ENCODE data around the gene MS4A6A. TPM values are rescaled to one million over a fixed set of nuclear protein-coding genes. Genes with fewer than 3 reads are reported as not detected.

Gene MS4A6A
- total RNA-seq, 1 experiment from 2014 or later, result not detected

DNA sequence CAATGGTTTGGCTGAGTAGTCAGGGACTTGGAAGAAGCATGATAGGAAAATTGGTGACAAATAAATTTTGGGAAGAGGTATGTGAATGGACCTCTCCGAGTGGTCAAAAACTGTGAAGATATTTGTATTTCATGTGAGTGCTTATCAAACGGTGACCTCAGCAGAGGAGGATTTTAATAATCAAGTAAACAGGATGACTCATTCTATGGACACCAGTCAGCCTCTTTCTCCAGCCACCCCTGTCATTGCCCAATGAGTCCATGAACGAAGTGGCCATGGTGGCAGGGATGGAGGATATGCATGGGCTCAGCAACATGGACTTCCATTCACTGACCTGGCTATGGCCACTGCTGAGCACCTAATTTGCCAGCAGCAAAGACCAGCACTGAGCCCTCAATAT lies 38.8 kb upstream of the MS4A6A start:
- Mint-ChIP-seq H3K36me3 (ENCODE audit: insufficient read depth in 1 of 3, low read depth in 3 of 3) (0 out of 7 replicates have a peak, but pooled peaks cover 0 to 1% (median 0%) of the 10 kb centered on the region in 3 experiments), H3K9me3 (peaks cover 0 to 4% of the 10 kb centered on the region in 2 experiments; a peak in 2 of 5 replicates), H3K4me3 (no peak overlapping the region), H3K27ac (no peak overlapping the region), H3K4me1 (peaks cover 20 to 24% of the 10 kb centered on the region in 2 experiments), H3K27me3 (ENCODE audit: low read depth) (no peaks in the 10 kb centered on the region)
- no peak for DNase-seq
- no peaks in the 10 kb centered on the region for H4K20me1 ChIP-seq (ENCODE audit: control insufficient read depth, insufficient read depth, insufficient read length)
- H2BK5ac ChIP-seq (ENCODE audit: insufficient read length, low read length), result no peak overlapping the region
- H2AFZ ChIP-seq (ENCODE audit: low read length), result no peak overlapping the region
- no peak overlapping the region for H2BK120ac ChIP-seq (ENCODE audit: low read depth, low read length, poor library complexity, severe bottlenecking)
- no peak overlapping the region for H4K91ac ChIP-seq (ENCODE audit: insufficient read length, low read depth, low read length)
- H3K23me2 ChIP-seq (ENCODE audit: insufficient read length, low read depth, low read length, poor library complexity, severe bottlenecking), result no peaks in the 10 kb centered on the region
- H4K5ac ChIP-seq (ENCODE audit: insufficient read length, low read depth, low read length), result no peak overlapping the region
- no peak overlapping the region for H3K18ac ChIP-seq (ENCODE audit: insufficient read length, low read depth, low read length)
- no peak overlapping the region for H3K23ac ChIP-seq (ENCODE audit: insufficient read length, low read depth, low read length)
- H2BK12ac ChIP-seq (ENCODE audit: insufficient read length, low read depth, low read length), result no peak overlapping the region
- no peak overlapping the region for H4K8ac ChIP-seq (replicated peaks; ENCODE audit: insufficient read length, low read depth, low read length)
- no peak overlapping the region for H3K27ac ChIP-seq (ENCODE audit: insufficient read length, low read depth, low read length)
- no peak overlapping the region for H3T11ph ChIP-seq (ENCODE audit: low read length)
- no peak overlapping the region for H2AK5ac ChIP-seq (ENCODE audit: insufficient read length, low read length)
- H3K56ac ChIP-seq (ENCODE audit: insufficient read length, low read depth, low read length), result no peak overlapping the region
- H3K9ac ChIP-seq (ENCODE audit: extremely low read depth, insufficient read length, low read length), result no peak overlapping the region
- no peaks in the 10 kb centered on the region for H3K9me3 ChIP-seq (ENCODE audit: control insufficient read depth, low read depth, low read length)
- no peaks in the 10 kb centered on the region for H3K79me2 ChIP-seq (ENCODE audit: insufficient read depth, low read length)
- H3K79me1 ChIP-seq (ENCODE audit: insufficient read depth, low read depth, low read length, poor library complexity, severe bottlenecking), result no peaks in the 10 kb centered on the region
- no peak overlapping the region for H3K4me2 ChIP-seq (ENCODE audit: insufficient read depth, insufficient read length, low read length)
- no peak overlapping the region for H3K4ac ChIP-seq (ENCODE audit: low read depth, low read length)
- no peak for TF ChIP-seq CTCF (conservative IDR thresholded peaks at IDR 0.05)
- H2BK15ac ChIP-seq (ENCODE audit: low read depth, low read length), result no peak overlapping the region
- H3K27me3 ChIP-seq (ENCODE audit: insufficient read depth, low read length), result no peaks in the 10 kb centered on the region
- no peaks in the 10 kb centered on the region; the same call in 1 of the 2 replicates for H3K4me1 ChIP-seq (ENCODE audit: insufficient read depth, low read length)
- H2BK20ac ChIP-seq (ENCODE audit: low read depth, low read length, poor library complexity, severe bottlenecking), result no peak overlapping the region
- no peak overlapping the region for H3K14ac ChIP-seq (ENCODE audit: insufficient read depth, low read length)
- WGBS (ENCODE audit: extremely low coverage, insufficient read length, low lambda C conversion rate), result no CpG with 5 or more reads among the region's 3 CpGs
